Measurements from ENCODE around the gene IL17C. TPM values are rescaled to one million over a fixed set of nuclear protein-coding genes. Genes with fewer than 3 reads are reported as not detected.

Gene IL17C
- total and polyA plus RNA-seq, 2 donors (not counting 1 experiment from before 2014, with no cell fraction given) = 1.3 to 1.5 TPM

DNA sequence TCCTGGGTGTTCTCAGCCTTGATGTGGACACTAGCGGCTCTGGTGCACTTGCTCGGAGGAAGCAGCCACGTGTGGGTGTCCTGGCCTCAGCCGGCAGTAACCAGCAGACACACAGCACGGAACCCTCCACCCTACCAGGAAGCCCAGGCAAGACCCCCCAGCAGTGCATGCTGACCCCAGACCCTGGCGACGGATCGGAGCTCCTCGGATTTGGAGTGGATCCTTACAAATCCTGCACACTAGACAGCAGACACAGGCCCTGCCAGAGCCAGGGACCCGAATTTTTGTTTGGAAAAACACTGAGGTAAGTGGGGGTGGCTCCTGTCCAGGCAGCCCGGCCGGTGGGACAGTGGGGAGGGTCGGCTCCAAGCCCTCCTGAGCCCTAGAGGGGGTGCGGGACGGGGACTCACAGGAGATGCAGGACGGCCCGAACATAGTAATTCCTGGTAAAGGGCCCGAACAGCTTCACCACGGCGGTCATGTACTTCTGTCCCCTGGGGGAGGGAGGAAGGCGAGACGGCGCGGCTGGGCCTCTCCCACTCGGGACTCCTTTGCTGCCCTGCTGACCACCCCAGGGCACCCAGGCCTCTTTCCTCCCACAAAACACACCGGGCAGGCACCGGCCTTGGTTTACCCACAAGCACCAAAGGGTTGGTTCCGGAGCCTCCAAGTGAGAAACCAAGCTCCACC is 8.1 kb downstream of the IL17C start:
- DNase-seq = no peak

More for the DNA sequence above, 8.1 kb downstream of the IL17C start:
- Mint-ChIP-seq H3K27me3 (no peaks in the 10 kb centered on the region), H3K4me1 (peaks cover 61% of the 10 kb centered on the region), H3K9me3 (ENCODE audit: insufficient read depth) (no peaks in the 10 kb centered on the region), H3K4me3 (no peak overlapping the region), H3K27ac (peak overlapping the region; percentile 65)
- no peak overlapping the region for H3K4me3 ChIP-seq (ENCODE audit: control extremely low read depth in 1 of 5, extremely low read depth in 1 of 5, insufficient read depth in 1 of 5, low read depth in 2 of 5, low read length in 4 of 5)
- no peak overlapping the region for H2AFZ ChIP-seq (ENCODE audit: insufficient read depth, low read depth, low read length, poor library complexity, severe bottlenecking)
- peaks cover 75% of the 10 kb centered on the region for H3K79me2 ChIP-seq (ENCODE audit: control insufficient read depth, insufficient read depth, low read length)
- CTCF ChIA-PET = no interaction called here
- POLR2A ChIA-PET = interaction anchor here (0.7 kb wide), 1 partner anchor 11 kb away, joined by 3 read pairs; no protein-coding TSS in a partner anchor
- no peak for ATAC-seq (ENCODE audit: low read depth)
- intact Hi-C loops (cut with micrococcal nuclease) = no loop called here
- TF ChIP-seq EZH2 (IDR thresholded peaks at IDR 0.05; ENCODE audit: borderline replicate concordance, insufficient read depth, low read depth, low read length, poor library complexity, severe bottlenecking) = no peak
- TF ChIP-seq, protein P1, sequence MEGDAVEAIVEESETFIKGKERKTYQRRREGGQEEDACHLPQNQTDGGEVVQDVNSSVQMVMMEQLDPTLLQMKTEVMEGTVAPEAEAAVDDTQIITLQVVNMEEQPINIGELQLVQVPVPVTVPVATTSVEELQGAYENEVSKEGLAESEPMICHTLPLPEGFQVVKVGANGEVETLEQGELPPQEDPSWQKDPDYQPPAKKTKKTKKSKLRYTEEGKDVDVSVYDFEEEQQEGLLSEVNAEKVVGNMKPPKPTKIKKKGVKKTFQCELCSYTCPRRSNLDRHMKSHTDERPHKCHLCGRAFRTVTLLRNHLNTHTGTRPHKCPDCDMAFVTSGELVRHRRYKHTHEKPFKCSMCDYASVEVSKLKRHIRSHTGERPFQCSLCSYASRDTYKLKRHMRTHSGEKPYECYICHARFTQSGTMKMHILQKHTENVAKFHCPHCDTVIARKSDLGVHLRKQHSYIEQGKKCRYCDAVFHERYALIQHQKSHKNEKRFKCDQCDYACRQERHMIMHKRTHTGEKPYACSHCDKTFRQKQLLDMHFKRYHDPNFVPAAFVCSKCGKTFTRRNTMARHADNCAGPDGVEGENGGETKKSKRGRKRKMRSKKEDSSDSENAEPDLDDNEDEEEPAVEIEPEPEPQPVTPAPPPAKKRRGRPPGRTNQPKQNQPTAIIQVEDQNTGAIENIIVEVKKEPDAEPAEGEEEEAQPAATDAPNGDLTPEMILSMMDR (IDR thresholded peaks at IDR 0.05) = no peak
- H4K20me1 ChIP-seq (ENCODE audit: control insufficient read depth, insufficient read depth, low read length, poor library complexity, severe bottlenecking) = peaks cover 96% of the 10 kb centered on the region
- peaks cover 35 to 58% of the 10 kb centered on the region in 2 donors for H3K4me1 ChIP-seq (ENCODE audit: control insufficient read depth in 2 of 2, insufficient read depth in 2 of 2, low read length in 2 of 2)
- 94% methylated on average over 13 of the region's 28 CpGs for WGBS (ENCODE audit: insufficient coverage)
- peaks cover 0 to 6% (median 0%) of the 10 kb centered on the region in 3 donors for H3K9me3 ChIP-seq (ENCODE audit: control extremely low read depth in 1 of 3, control insufficient read depth in 2 of 3, insufficient read depth in 1 of 3, low read length in 2 of 3)
- H3K9ac ChIP-seq (ENCODE audit: low read length) = no peak overlapping the region
- H3K27ac ChIP-seq (ENCODE audit: low read length in 2 of 2) = peak overlapping the region in 1 of 2 donors; percentile 59
- H3K27me3 ChIP-seq (replicated peaks in 1 of 4; ENCODE audit: control extremely low read depth in 1 of 4, control insufficient read depth in 3 of 4, insufficient read depth in 4 of 4, low read length in 3 of 4) = no peaks in the 10 kb centered on the region
- peak overlapping the region; percentile 99 for H3K4me2 ChIP-seq (replicated peaks; ENCODE audit: low read depth, low read length, poor library complexity, severe bottlenecking)
- peaks cover 0 to 68% of the 10 kb centered on the region in 2 experiments for H3K36me3 ChIP-seq (replicated peaks in 1 of 2; ENCODE audit: control extremely low read depth in 1 of 2, control insufficient read depth in 1 of 2, extremely low read depth in 1 of 2, insufficient read depth in 2 of 2, low read length in 1 of 2)

Data from B cell (primary cell).